NCI-H1694 (cell line): ENCODE measurements around the gene METTL2B.
A peak's percentile ranks its signal among the peaks of the same experiment; 100 is the strongest.
"Not testable (repeated sequence)": the region's sequence is repeated elsewhere in the genome, so short reads cannot be mapped to it uniquely, and the experiment has no call there.

Source experiments
- DNase-seq: peaks from one replicate; lab custom pipeline; 2025; lab: John Stamatoyannopoulos, UW

Gene METTL2B

DNA sequence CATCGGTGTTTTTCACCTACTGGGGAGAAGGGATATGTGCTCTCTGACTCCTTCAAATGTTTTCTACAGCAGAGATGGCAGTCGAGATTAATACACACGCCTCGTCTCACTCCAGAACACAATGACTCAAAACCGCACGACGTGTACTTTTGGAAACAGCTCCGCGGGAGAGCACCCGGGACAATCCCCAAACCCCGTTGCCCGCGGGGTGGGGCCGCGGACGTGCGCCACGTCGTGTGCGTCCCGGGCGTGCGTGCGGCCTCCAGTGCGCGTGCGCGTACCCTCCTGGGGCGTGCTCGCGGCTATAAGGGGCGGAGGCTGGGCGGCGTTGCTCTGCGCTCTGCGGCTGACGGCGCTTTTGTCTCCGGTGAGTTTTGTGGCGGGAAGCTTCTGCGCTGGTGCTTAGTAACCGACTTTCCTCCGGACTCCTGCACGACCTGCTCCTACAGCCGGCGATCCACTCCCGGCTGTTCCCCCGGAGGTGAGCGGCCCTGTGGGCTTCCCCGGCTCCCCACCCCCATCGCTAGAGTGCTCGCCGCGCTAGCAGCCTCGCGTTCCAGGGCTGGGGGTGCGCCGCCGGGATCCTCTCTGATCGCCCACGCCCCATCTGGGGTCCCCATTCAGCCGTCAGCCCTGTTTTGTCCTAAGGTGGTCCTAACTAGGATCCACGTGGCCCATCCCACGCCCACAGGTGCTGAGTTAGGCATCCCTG is 20.8 kb upstream of the METTL2B start, which contains the start of gene HILPDA:
Gene HILPDA (plus strand): TSS at position 336 of the 712 bp plus-strand sequence. CDS start 1,391 bp downstream, outside the sequence.
- DNase-seq = peak; percentile 79

DNA sequence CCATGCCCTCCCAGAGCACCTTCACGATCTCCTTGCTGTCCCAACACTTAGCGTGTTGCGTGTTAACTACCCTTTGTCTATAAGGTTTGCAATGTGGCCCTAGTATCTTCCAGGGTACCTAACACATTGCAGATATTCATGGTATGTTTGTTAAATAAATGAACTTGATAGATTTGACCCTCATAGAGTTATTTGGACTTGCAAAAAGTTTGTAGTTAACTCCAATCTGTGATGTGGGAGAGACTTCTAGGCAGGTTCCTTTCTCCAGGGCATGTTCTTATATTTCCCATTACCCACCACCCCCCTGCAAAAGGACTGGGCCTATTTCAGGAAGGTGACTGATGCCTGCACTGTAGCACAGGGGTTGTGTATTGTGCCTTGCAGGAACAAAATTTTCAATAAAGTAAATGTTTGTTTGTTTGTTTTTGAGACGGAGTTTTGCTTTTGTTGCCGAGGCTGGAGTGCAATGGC is 20.3 kb upstream of the METTL2B start:
- no peak for DNase-seq

DNA sequence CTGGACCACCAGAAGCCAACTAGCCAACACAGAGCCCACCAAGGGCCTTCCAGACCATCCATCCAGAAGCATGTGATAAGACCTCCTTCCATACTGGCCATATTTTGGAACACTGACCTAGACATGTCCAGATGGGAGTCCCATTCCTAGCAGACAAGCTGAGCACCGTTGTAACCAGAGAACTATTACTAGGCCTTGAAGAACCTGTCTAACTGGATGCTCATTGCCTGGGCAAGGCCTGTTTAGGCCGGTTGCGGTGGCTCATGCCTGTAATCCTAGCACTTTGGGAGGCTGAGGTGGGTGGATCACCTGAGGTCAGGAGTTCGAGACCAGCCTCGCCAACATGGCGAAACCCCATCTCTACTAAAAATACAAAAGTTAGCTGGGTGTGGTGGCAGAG is 19.2 kb upstream of the METTL2B start:
- not testable (repeated sequence) for DNase-seq

DNA sequence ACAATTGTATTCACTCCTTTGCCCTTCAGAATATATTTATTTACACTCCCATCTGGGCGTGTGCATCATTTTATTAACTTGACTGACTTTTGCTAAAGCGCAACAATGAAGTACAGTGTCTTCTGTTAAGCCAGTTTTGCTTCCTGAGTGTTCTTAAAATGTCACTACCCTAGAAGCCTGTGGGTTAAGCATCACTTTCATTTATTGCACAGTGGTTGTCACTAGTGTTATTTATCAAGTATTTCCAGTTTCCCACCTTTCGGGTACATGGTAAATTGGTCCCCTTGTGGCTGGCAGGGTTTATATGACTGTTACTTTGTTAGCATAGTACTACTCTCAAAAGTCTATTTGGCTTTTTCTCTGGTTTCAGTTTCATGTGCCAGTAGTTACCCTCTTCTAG is 17.6 kb upstream of the METTL2B start:
- no peak for DNase-seq

DNA sequence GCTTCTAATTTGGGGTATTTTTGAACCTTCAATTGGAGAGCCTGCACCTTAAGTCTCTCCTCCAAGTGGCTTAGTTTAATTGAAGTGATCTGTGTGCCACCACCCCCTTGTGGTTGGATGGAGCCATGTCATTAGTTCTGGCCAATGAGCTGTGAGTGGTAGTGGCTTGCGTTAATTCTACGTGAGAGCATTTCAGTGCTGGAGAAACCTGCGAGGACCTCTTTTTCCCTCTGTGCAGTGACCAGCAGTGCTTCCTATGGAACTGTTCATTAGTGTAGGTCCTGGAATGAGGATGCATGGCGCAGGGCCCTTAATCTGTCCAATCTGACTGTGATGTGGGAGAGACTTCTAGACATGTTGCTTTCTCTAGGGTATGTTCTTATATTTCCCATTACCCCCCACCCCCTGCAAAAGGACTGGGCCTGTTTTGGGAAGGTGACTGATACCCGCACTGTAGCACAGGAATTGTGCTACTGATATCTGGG is 17.1 kb upstream of the METTL2B start:
- DNase-seq = peak; percentile 67

DNA sequence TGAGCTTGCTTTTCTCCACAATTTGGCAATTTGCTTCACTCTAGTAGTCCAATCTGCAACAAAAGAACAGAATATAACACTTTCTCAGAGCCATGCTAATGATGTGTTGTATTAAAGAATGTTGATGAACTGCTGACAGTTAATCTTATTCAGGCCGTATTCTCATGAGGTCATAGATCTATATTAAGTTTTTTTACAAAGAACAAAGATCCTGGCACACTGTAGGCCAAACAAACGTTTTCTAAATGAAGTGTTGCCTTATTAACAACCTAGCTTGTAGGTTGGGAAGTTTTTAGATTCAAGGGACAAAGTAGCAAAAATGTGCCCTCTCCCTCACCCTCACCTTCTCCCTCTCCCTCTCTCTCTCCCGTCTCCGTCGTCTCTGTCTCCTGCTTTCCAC is 14.1 kb upstream of the METTL2B start:
- no peak for DNase-seq

DNA sequence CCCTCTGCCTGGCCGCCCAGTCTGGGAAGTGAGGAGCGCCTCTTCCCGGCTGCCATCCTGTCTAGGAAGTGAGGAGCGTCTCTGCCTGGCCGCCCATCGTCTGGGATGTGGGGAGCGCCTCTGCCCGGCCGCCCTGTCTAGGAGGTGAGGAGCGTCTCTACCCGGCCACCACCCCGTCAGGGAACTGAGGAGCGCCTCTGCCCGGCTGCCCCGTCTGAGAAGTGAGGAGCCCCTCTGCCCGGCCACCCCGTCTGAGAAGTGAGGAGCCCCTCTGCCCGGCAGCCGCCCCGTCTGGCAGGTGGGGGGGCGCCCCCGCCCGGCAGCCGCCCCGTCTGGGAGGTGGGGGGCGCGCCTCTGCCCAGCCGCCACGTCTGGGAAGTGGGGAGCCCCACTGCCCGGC is 13.2 kb upstream of the METTL2B start:
- DNase-seq = not testable (repeated sequence)

DNA sequence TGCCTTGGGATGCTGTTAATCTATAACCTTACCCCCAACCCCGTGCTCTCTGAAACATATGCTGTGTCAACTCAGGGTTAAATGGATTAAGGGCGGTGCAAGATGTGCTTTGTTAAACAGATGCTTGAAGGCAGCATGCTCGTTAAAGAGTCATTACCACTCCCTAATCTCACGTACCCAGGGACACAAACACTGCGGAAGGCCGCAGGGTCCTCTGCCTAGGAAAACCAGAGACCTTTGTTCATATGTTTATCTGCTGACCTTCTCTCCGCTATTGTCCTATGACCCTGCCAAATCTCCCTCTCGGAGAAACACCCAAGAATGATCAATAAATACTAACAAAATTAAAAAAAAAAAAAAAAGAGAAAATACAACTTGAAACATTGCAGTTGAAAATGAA is 12.6 kb upstream of the METTL2B start:
- not testable (repeated sequence) for DNase-seq

DNA sequence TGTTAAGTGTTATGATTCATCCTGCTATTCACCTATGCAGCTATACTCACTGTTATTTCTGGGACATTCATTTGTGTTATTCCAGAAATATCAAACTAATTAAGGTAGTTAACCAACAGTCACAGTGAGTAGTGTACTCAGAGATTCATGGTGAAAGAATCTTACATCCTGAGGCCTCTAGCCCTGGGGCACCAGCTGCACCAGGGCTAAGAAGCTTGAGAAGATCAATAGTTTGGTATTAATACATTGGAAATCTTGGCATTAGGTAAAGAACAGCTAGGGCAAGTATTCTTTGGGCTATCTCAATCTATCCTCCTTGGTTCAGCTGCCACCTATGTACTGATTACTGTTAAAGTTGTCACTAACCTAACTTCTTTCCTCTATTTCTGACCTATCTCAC is 9.7 kb upstream of the METTL2B start:
- DNase-seq = not testable (repeated sequence)

DNA sequence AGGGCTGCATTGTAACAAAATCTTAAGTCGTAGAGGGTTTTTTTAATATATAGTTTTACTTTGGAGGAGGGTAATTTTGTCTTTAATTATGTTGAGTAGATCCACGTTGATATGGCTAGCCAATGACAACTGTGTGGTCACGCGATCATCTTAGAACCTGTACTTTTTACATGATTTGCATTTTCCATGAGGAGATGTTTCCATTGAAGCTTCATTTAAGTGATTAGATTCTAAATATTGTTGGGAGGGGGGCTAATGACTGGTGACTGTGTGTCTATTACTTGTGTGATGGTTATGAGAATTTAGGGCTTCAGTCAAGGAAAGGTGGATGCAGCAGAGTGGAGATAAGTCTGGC is 765 bp downstream of the METTL2B start:
- not testable (repeated sequence) for DNase-seq

DNA sequence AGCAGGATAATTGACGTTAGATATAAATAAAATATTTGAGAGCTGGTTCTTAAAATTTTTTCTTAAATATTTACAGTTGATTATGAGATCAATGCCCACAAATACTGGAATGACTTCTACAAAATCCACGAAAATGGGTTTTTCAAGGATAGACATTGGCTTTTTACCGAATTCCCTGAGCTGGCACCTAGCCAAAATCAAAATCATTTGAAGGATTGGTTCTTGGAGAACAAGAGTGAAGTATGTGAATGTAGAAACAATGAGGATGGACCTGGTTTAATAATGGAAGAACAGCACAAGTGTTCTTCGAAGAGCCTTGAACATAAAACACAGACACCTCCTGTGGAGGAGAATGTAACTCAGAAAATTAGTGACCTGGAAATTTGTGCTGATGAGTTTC is 2.5 kb downstream of the METTL2B start:
- not testable (repeated sequence) for DNase-seq

DNA sequence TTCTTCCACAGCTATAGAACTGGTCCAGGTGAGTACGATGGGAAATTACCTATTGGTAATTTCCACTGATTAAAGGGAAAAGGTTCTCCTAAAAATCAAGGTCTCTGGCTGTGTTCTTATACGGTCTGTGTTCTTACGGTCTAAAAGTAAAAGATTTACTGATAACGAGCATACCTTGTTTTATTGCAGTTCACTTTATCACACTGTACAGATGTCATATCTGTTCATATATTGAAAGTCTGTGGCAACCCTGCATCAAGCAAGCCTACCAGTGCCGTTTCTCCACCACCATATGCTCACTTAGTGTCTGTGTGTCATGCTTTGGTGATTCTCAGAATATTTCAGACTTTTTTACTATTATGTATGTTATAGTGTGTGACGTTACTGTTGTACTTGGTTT is 11.6 kb downstream of the METTL2B start:
- not testable (repeated sequence) for DNase-seq

DNA sequence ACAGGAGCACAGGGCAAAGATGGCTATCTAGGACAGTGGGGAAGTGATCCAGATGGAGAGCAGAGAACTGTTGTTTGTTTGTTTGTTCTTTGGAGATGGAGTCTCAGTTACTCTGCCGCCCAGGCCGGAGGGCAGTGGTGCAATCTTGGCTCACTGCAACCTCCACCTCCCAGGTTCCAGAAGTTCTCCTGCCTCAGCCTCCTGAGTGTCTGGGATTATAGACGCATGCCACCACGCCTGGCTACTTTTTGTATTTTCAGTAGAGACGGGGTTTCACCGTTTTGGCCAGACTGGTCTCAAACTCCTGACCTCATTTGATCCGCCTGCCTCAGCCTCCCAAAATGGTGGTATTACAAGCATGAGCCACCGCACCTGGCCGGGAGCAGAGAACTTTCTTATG is 20.9 kb downstream of the METTL2B start:
- no peak for DNase-seq

DNA sequence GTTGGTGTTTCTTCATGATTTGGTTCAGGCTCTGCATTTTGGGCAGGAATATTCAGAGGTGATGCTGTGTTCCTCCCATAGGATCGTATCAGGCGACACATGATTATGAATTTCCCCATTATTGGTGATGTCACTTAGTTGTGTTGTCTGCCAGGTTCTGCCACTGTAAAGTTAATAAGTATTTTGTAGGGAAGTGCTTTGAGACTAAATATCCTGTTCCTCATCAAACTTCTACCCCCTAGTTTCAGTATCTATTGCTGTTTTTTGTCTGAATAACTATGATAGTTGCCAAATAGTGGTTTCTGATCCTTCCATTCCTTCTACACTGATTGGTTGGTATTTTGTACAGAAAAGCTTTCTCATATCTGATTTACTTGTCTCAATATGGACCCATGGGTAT is 28.9 kb downstream of the METTL2B start:
- DNase-seq = not testable (repeated sequence)

DNA sequence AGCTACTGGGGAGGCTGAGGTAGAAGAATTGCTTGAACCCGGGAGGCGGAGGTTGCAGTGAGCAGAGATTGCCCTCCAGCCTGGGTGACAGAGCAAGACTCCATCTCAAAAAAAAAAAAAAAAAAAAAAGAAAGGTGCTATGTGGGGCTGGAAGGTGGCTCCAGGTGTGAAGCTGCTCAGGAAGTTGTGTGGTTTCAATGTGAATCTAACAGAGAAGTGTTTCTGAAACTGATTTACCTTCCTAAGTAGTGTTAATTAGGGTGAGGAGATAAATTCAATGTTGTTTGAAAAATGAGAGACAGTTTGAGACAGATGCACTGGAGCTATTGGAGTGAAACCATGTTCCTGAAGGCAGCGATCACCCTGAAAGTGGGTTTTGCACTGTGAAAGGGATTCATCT is 30.3 kb downstream of the METTL2B start:
- not testable (repeated sequence) for DNase-seq

DNA sequence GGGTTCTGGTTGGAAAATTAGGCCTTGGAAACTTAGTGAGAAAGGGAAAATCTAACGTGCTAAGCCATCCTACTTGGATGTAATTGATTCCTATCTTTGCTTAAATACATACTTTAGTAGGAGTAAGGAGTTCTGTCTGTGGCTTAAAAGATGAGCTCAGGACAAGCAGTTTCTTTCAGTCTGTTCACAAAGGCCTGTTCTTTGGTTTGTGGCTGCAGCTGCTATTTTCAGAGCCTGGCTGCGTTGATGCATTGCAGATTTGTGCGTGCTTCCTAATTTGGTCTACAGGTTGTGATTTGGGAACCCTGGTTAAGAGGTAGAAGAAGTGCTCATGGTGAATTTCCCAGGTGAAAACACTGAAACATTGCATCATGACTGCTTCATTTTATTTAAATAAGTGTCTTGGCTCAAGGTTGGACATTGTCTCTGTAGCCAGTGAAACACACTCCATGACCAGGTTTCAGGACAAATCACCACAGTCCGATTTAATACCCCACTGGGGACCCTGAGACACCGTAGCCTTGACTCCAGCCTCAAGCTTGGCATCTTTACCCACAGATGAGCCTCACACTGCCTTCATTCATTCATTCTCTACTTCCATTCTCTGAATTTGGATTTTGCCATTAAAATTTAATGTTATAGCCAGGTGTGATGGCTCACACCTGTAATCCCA is 30.9 kb downstream of the METTL2B start:
- not testable (repeated sequence) for DNase-seq

DNA sequence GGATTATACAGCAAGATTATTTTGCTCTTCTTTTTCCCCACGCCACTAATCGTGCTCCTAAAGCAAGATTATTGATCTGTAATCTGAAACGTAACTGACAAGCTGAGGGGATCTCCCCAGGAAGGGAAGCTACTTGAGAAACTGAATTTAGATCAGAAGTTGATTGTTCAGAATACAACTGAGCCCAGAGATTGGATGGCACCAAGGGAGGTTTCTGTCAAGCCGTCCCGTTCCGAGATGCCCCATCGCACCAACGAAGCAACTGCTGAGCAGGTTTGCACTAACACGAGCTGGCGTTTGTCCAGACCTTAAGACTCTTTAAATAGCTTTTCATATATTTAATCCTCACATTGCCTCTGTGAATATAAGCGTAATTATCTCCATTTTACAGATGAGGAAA is 35.1 kb downstream of the METTL2B start:
- not testable (repeated sequence) for DNase-seq

DNA sequence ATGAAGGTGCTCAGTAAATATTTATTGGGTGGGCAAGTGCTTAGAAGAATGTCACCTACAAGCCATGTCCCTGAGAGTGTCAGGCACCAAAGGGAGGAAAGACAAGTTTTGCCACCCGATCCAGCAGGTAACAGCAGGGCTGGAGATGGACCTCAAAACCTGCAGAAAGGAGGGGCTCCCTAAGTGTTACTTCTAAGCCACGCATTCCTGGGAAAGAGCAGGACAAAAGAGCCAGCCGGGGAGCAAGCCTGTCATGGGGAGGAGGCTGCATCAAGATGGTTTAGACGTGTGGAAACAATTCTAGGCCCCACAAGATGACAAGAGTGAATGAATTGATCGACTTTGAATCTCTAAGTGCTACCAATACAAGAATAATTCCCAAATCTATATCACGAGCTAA is 38.7 kb downstream of the METTL2B start:
- not testable (repeated sequence) for DNase-seq

DNA sequence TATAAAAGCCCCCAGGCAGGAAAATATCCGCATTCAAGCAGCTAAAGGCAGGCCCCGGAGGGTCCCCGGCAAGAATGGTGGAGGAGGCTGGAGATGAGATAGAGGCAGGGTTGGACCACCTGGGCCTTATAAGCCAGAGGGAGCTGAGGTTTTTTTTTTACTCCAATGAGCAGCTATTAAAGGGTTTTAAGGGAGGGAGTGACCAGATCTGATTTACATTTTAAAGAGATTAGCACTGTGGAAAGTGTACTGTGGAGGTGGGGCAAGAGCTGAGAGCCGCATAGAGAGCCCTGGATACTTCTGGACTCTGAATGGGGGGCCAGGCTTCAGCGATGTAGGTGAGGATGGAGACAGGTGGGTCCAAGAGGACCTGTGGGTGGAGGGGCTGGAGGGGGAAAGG is 40.5 kb downstream of the METTL2B start:
- not testable (repeated sequence) for DNase-seq

DNA sequence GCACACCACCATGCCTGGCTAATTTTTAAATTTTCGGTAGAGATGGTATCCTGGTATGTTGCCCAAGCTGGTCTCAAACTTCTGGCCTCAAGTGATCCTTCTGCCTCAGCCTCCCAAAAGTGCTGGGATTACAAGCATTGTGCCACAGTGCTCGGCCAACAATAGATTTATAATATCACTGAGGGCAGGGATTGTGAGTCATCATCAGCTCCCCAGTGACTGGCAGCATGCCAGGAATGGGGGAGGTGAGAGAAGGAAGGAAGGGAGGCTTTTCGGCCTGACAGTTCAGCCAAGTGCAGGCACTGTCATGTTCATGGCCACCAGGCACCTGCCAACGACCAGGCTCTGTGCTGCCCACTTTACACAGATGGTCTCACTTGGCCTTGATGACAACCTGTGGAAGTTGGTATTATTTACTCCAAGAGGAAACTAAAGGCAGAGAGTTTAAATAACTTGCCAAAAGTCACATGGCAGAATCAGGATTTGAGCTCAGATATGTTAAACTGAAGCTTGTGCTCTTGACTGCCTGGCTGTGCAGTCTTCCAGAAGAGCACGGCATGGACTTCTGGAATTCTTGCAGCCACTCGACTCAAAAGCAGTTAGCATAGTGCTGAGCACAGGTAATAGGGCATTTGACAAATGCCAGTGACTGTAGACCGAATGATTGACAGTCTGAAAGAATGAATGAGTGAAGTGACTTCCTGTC is 46.8 kb downstream of the METTL2B start:
- DNase-seq = not testable (repeated sequence)

DNA sequence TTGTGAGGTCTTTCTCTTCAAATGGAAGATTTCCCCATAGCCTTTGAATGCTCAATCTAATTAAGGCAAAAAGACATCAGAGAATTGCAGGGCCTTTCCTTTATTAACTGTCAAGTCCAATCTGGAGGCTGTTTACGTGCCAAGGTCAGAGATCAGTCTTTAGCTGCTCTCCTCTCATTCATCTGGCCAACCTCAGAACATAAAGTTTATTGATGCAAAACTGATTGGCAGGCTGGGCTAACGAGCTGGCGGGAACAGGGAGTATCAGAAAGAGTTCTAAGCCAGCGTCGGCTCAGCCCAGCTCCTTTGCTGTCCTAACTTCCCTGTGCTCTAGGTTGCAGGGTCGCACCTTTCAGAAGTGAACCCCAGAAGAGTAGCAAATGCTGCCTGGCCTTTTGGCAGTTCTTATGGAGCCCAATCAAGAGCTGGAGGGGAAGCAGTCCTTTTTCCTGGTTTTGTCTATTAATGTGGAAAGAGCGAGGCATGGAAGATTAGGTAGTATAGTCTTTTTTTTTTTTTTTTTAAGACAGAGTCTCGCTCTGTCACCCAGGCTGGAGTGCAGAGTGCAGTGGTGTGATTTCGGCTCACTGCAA is 47.5 kb downstream of the METTL2B start:
- not testable (repeated sequence) for DNase-seq

DNA sequence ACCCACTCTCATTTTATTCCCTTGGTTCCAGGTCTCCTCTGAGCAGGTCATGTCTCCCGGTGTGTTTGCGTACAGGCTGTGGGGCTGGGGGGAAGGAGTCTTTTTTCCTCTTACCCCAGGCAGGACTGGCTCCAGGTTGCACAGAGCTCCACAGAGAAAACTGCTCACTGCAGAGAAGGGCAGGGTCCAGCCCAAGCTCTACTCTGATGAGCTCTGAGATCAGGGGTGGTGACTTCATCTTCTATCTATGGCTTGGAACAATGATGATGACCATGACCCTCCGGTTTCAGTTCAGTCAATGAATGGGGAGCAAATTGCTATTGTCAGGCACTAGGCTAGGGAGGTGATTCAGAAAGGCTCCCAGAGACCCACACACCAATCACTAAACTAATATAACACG is 49.0 kb downstream of the METTL2B start:
- not testable (repeated sequence) for DNase-seq
